ENCODE measurements around the gene NFIX. TPM values are rescaled to one million over a fixed set of nuclear protein-coding genes. Genes with fewer than 3 reads are reported as not detected.

The NFIX gene
- total RNA-seq, 4 donors from 2014 or later, result 39.8 to 55.8 (median 48.2) TPM

GRCh38 chr19:13129384-13129783 lies 134.1 kb downstream of the NFIX start:
- peaks cover 0 to 5% (median 0%) of the 10 kb centered on the region in 4 donors for H3K4me1 ChIP-seq
- no peaks in the 10 kb centered on the region for H3K27me3 ChIP-seq
- H3K27ac ChIP-seq, result no peak overlapping the region
- H3K4me3 ChIP-seq, result no peak overlapping the region
- WGBS, 2 donors, result 91 to 98% methylated on average over 6 to 8 of the region's 9 CpGs
- no peaks in the 10 kb centered on the region for H3K9me3 ChIP-seq
- DNase-seq (ENCODE audit: low spot score in 2 of 2), result no peak
- TF ChIP-seq EP300 (IDR thresholded peaks at IDR 0.05) (no peak), CTCF (IDR thresholded peaks at IDR 0.05) (no peak), POLR2A (IDR thresholded peaks at IDR 0.05) (no peak)
- peaks cover 0 to 8% (median 0%) of the 10 kb centered on the region in 3 donors for H3K36me3 ChIP-seq

- TF ChIP-seq CTCF (IDR thresholded peaks at IDR 0.05), result no peak
- no peak for TF ChIP-seq EP300 (IDR thresholded peaks at IDR 0.05)
- no peak for TF ChIP-seq POLR2A (IDR thresholded peaks at IDR 0.05)
- Histone ChIP-seq H3K27ac (no peak overlapping the region), H3K27me3 (no peaks in the 10 kb centered on the region), H3K9me3 (no peaks in the 10 kb centered on the region), H3K4me1 (peaks cover 0 to 5% (median 0%) of the 10 kb centered on the region in 4 donors), H3K4me3 (no peak overlapping the region), H3K36me3 (peaks cover 0 to 24% (median 0%) of the 10 kb centered on the region in 3 donors)
- WGBS, 2 donors, result 92 to 97% methylated on average over 3 of the region's 3 CpGs
- no peak for DNase-seq (ENCODE audit: low spot score in 2 of 2)
These were observed 135.7 kb downstream of the NFIX start for GRCh38 chr19:13130886-13131490.

- no peak for DNase-seq (ENCODE audit: low spot score in 2 of 2)
- H3K27me3 ChIP-seq, result no peaks in the 10 kb centered on the region
- H3K4me1 ChIP-seq, result peaks cover 0 to 5% (median 0%) of the 10 kb centered on the region in 4 donors
- H3K27ac ChIP-seq, result no peak overlapping the region
- no peak overlapping the region for H3K4me3 ChIP-seq
- TF ChIP-seq CTCF (IDR thresholded peaks at IDR 0.05) (no peak), POLR2A (IDR thresholded peaks at IDR 0.05) (no peak), EP300 (IDR thresholded peaks at IDR 0.05) (no peak)
- no peaks in the 10 kb centered on the region for H3K9me3 ChIP-seq
- WGBS, 2 donors, result 84% methylated on average over 8 of the region's 8 CpGs
- peaks cover 0 to 32% (median 5%) of the 10 kb centered on the region in 3 donors for H3K36me3 ChIP-seq
These were observed 137.4 kb downstream of the NFIX start for GRCh38 chr19:13132471-13133180.

- H3K27ac ChIP-seq, result no peak overlapping the region
- no peak overlapping the region for H3K4me3 ChIP-seq
- 56 to 64% methylated on average over 12 of the region's 12 CpGs for WGBS, 2 donors
These were observed 138.1 kb downstream of the NFIX start for GRCh38 chr19:13133241-13133870.

More at GRCh38 chr19:13133241-13133870, 138.1 kb downstream of the NFIX start:
- TF ChIP-seq POLR2A (IDR thresholded peaks at IDR 0.05) (no peak), CTCF (IDR thresholded peaks at IDR 0.05) (no peak), EP300 (IDR thresholded peaks at IDR 0.05) (no peak)
- Histone ChIP-seq H3K4me1 (peaks cover 0 to 4% (median 0%) of the 10 kb centered on the region in 4 donors), H3K27me3 (no peaks in the 10 kb centered on the region), H3K36me3 (peaks cover 0 to 39% (median 5%) of the 10 kb centered on the region in 3 donors), H3K9me3 (no peaks in the 10 kb centered on the region)
- DNase-seq (ENCODE audit: low spot score in 2 of 2), result no peak

All from tibial nerve (tissue), 4 donors.